Neural cell (in vitro differentiated cells): ENCODE measurements around the gene AP2B1. TPM values are rescaled to one million over a fixed set of nuclear protein-coding genes. Genes with fewer than 3 reads are reported as not detected.

Experiments used
- H2AFZ ChIP-seq: fragments of 200-600, 300-800 bp; sonication (generic), shearing (Covaris generic); 2 replicates; pipeline ENCODE4 v1.6.0; 2014; ENCODE audit warnings: low read depth, mild to moderate bottlenecking, antibody characterized with exemption, low read length, moderate library complexity
- H3F3A ChIP-seq: fragments of 200-600 bp; shearing (Covaris generic); 2 replicates; pipeline ENCODE4 v1.6.1; 2016; ENCODE audit warnings: mild to moderate bottlenecking, moderate library complexity, mixed read lengths, antibody characterized with exemption, low read length; ENCODE audit not compliant: insufficient read depth, poor library complexity, severe bottlenecking
- H3K27ac ChIP-seq: fragments of 200-600, 300-800 bp; sonication (generic), shearing (Covaris generic); 2 replicates; pipeline ENCODE4 v1.5.1; 2014; ENCODE audit warnings: mild to moderate bottlenecking, low read length, moderate library complexity
- H3K27me3 ChIP-seq: fragments of 300-800, 200-600 bp; sonication (generic), shearing (Covaris generic); 2 replicates; pipeline ENCODE4 v1.6.0; 2014; ENCODE audit warnings: mild to moderate bottlenecking, low read depth, low read length, moderate library complexity; ENCODE audit not compliant: insufficient read depth
- H3K36me3 ChIP-seq: fragments of 300-800, 200-600 bp; sonication (generic), shearing (Covaris generic); 2 replicates; pipeline ENCODE4 v1.5.1; 2014; ENCODE audit warnings: mild to moderate bottlenecking, antibody characterized with exemption, low read length, moderate library complexity; ENCODE audit not compliant: insufficient read depth
- H3K4me2 ChIP-seq: fragments of 300-800, 200-600 bp; sonication (generic), shearing (Covaris generic); 2 replicates; pipeline ENCODE4 v1.6.0; 2014; ENCODE audit warnings: mild to moderate bottlenecking, low read length
- H3K4me3 ChIP-seq: fragments of 300-800, 200-600 bp; sonication (generic), shearing (Covaris generic); 2 replicates; pipeline ENCODE4 v1.5.1; 2014; ENCODE audit warnings: mild to moderate bottlenecking, low read length, moderate library complexity
- H3K79me2 ChIP-seq: fragments of 200-600 bp; shearing (Covaris generic); replicated peaks from 2 replicates; pipeline ENCODE4 v1.6.0; 2014; ENCODE audit warnings: mild to moderate bottlenecking, low read length, moderate library complexity; ENCODE audit not compliant: insufficient read depth
- H3K9ac ChIP-seq: fragments of 300-800, 200-600 bp; sonication (generic), shearing (Covaris generic); 2 replicates; pipeline ENCODE4 v1.6.1; 2016; ENCODE audit warnings: mild to moderate bottlenecking, low read length, mixed read lengths
- H3K9me2 ChIP-seq: fragments of 200-600 bp; shearing (Covaris generic); 2 replicates; pipeline ENCODE4 v1.6.1; 2016; ENCODE audit warnings: mild to moderate bottlenecking, low read length, mixed read lengths; ENCODE audit not compliant: insufficient read depth
- H3K9me3 ChIP-seq: fragments of 200-600, 300-800 bp; sonication (generic), shearing (Covaris generic); 2 replicates; pipeline ENCODE4 v1.6.1; 2016; ENCODE audit warnings: mild to moderate bottlenecking, mixed run types, low read length, moderate library complexity, mixed read lengths
- H4K20me1 ChIP-seq: fragments of 200-600 bp; shearing (Covaris generic); 2 replicates; pipeline ENCODE4 v1.6.1; 2016; ENCODE audit warnings: mild to moderate bottlenecking, mixed run types; ENCODE audit not compliant: insufficient read depth
- EP300 ChIP-seq: fragments of 450-650 bp; conservative IDR thresholded peaks from 2 replicates; pipeline ENCODE4 v1.6.1; 2014; ENCODE audit warnings: antibody characterized with exemption, mild to moderate bottlenecking, moderate library complexity; ENCODE audit not compliant: poor library complexity, severe bottlenecking
- EZH2 ChIP-seq: fragments of 200-600, 300-800 bp; shearing (Covaris generic), sonication (generic); IDR thresholded peaks from 2 replicates; pipeline ENCODE4 v1.6.1; 2014; ENCODE audit warnings: antibody characterized with exemption, low read length, borderline replicate concordance, mild to moderate bottlenecking; ENCODE audit not compliant: insufficient read depth, poor library complexity, severe bottlenecking
- MXI1 ChIP-seq: fragments of 450-650 bp; conservative IDR thresholded peaks from 2 replicates; pipeline ENCODE4 v1.6.1; 2014; ENCODE audit warnings: antibody characterized with exemption, mild to moderate bottlenecking; ENCODE audit not compliant: poor library complexity, severe bottlenecking
- POLR2AphosphoS5 ChIP-seq: IDR thresholded peaks from 2 replicates; pipeline ENCODE4 v1.6.1; 2012
- RAD21 ChIP-seq: fragments of 450-650 bp; conservative IDR thresholded peaks from 2 replicates; pipeline ENCODE4 v1.6.1; 2014; ENCODE audit warnings: antibody characterized with exemption, mild to moderate bottlenecking, moderate library complexity
- SMC3 ChIP-seq: fragments of 450-650 bp; conservative IDR thresholded peaks from 2 replicates; pipeline ENCODE4 v1.6.1; 2014; ENCODE audit warnings: antibody characterized with exemption, mild to moderate bottlenecking, moderate library complexity; ENCODE audit not compliant: poor library complexity
- TAF1 ChIP-seq: IDR thresholded peaks from 2 replicates; pipeline ENCODE4 v1.6.1; 2012; ENCODE audit warnings: low read depth
- polyA plus RNA-seq: library from polyadenylated mRNA; depleted of rRNA; stranded (reverse); fragments of >200 nt; gene quantifications from 2 replicates; pipeline ENCODE4 v1.2.3, GENCODE V29; 2014
- TF ChIP-seq, protein P1 (sequence below): fragments of 450-650 bp; IDR thresholded peaks from 2 replicates; pipeline ENCODE4 v1.5.1; 2014; ENCODE audit warnings: antibody characterized with exemption, mild to moderate bottlenecking, moderate library complexity; ENCODE audit not compliant: poor library complexity, severe bottlenecking
- TF ChIP-seq, protein P2 (sequence below): IDR thresholded peaks from 2 replicates; pipeline ENCODE4 v1.6.1; 2012; ENCODE audit warnings: borderline replicate concordance

The AP2B1 gene
- polyA plus RNA-seq, 1 donor from 2014 or later = 59.5 TPM

DNA sequence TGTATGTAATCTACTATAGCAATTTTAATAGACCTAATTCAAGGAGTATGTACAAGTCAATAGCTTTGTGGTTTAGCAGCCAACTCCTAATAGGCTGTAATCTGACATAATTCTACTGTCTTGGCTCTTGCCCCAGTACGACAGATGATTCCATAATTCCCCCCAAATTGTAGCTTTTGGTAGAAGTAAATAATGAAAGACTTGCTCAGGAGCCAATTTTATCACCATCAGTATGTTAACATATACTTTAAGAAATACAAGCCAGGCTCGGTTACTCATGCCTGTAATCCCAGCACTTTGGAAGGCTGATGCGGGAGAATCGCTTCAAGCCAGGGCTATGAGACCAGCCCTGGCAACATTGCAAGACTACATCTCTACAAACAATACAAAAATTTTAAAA lies 53.9 kb downstream of the AP2B1 start:
- no peak overlapping the region for H3K9ac ChIP-seq
- H3K4me2 ChIP-seq = no peak overlapping the region
- no peaks in the 10 kb centered on the region for H3F3A ChIP-seq
- H4K20me1 ChIP-seq = no peaks in the 10 kb centered on the region
- no peaks in the 10 kb centered on the region for H3K9me2 ChIP-seq
- H3K4me3 ChIP-seq = no peak overlapping the region
- no peak overlapping the region for H2AFZ ChIP-seq
- no peaks in the 10 kb centered on the region for H3K79me2 ChIP-seq
- H3K36me3 ChIP-seq = no peaks in the 10 kb centered on the region
- no peaks in the 10 kb centered on the region for H3K9me3 ChIP-seq
- no peaks in the 10 kb centered on the region for H3K27me3 ChIP-seq
- no peak overlapping the region for H3K27ac ChIP-seq
- no peak for TF ChIP-seq EZH2
- no peak for TF ChIP-seq EP300
- TF ChIP-seq RAD21 = no peak
- no peak for TF ChIP-seq TAF1
- TF ChIP-seq POLR2AphosphoS5 = no peak
- TF ChIP-seq, protein P1, sequence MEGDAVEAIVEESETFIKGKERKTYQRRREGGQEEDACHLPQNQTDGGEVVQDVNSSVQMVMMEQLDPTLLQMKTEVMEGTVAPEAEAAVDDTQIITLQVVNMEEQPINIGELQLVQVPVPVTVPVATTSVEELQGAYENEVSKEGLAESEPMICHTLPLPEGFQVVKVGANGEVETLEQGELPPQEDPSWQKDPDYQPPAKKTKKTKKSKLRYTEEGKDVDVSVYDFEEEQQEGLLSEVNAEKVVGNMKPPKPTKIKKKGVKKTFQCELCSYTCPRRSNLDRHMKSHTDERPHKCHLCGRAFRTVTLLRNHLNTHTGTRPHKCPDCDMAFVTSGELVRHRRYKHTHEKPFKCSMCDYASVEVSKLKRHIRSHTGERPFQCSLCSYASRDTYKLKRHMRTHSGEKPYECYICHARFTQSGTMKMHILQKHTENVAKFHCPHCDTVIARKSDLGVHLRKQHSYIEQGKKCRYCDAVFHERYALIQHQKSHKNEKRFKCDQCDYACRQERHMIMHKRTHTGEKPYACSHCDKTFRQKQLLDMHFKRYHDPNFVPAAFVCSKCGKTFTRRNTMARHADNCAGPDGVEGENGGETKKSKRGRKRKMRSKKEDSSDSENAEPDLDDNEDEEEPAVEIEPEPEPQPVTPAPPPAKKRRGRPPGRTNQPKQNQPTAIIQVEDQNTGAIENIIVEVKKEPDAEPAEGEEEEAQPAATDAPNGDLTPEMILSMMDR = no peak
- TF ChIP-seq SMC3 = no peak
- TF ChIP-seq, protein P2, sequence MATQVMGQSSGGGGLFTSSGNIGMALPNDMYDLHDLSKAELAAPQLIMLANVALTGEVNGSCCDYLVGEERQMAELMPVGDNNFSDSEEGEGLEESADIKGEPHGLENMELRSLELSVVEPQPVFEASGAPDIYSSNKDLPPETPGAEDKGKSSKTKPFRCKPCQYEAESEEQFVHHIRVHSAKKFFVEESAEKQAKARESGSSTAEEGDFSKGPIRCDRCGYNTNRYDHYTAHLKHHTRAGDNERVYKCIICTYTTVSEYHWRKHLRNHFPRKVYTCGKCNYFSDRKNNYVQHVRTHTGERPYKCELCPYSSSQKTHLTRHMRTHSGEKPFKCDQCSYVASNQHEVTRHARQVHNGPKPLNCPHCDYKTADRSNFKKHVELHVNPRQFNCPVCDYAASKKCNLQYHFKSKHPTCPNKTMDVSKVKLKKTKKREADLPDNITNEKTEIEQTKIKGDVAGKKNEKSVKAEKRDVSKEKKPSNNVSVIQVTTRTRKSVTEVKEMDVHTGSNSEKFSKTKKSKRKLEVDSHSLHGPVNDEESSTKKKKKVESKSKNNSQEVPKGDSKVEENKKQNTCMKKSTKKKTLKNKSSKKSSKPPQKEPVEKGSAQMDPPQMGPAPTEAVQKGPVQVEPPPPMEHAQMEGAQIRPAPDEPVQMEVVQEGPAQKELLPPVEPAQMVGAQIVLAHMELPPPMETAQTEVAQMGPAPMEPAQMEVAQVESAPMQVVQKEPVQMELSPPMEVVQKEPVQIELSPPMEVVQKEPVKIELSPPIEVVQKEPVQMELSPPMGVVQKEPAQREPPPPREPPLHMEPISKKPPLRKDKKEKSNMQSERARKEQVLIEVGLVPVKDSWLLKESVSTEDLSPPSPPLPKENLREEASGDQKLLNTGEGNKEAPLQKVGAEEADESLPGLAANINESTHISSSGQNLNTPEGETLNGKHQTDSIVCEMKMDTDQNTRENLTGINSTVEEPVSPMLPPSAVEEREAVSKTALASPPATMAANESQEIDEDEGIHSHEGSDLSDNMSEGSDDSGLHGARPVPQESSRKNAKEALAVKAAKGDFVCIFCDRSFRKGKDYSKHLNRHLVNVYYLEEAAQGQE = no peak
- TF ChIP-seq MXI1 = no peak

DNA sequence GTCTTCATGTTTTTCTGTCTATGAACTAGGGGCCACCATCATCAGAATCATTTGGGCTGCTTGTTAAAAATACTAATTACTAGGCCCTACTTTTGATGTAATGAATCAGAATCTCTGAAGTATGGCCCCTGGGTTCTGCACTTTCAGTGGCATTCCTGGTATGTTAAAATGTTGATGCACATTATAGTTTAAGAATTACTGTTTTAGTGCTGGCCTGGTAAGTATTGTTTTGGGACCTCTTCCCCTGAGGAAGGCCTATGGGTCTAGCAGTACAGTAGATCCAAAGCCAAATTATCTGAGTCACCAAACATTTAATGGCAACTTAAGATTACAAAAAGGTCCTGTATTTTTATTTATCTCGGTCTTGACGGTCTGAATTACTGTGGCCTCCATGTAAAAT lies 58.8 kb downstream of the AP2B1 start:
- no peak for TF ChIP-seq SMC3
- no peak for TF ChIP-seq POLR2AphosphoS5
- no peak for TF ChIP-seq RAD21
- TF ChIP-seq TAF1 = no peak
- no peak for TF ChIP-seq EP300
- TF ChIP-seq MXI1 = no peak
- TF ChIP-seq, protein P1 = no peak
- TF ChIP-seq, protein P2 = no peak
- TF ChIP-seq EZH2 = no peak
- Histone ChIP-seq H3K36me3 (no peaks in the 10 kb centered on the region), H3K79me2 (no peaks in the 10 kb centered on the region), H2AFZ (no peak overlapping the region), H3K9ac (no peak overlapping the region), H3K4me2 (no peak overlapping the region), H3K27me3 (no peaks in the 10 kb centered on the region), H3K4me3 (no peak overlapping the region), H3K27ac (no peak overlapping the region), H3F3A (no peaks in the 10 kb centered on the region), H3K9me2 (no peaks in the 10 kb centered on the region), H3K9me3 (no peaks in the 10 kb centered on the region), H4K20me1 (no peaks in the 10 kb centered on the region)
